Measurements from ENCODE around the gene FBXO4. TPM values are rescaled to one million over a fixed set of nuclear protein-coding genes. Genes with fewer than 3 reads are reported as not detected.
"Not testable (repeated sequence)": the region's sequence is repeated elsewhere in the genome, so short reads cannot be mapped to it uniquely, and the experiment has no call there.

FBXO4 gene
- total RNA-seq, 8 experiments from 2014 or later: 0.96 to 10.0 (median 2.8) TPM

DNA sequence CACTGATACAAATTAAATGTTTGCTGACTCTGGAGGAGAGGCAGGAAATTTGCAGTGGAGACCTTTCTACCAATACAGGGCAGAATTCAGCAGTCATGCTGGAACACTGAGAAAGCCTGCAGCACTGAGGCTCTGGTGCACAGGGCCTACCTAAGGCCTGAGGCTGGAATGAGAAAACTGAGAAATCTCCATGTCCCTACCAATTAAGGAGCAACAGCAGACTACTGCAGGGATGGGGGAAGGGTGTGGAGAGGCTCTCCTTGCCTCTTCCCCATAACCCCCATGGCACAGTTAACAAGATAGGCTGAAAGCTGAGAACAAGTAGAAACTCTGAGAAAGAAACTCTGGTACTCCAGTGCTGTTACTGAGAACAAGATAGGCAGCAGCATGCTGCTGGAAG is 10.5 kb downstream of the FBXO4 start:
- in situ Hi-C loops (cut with MboI; ENCODE audit: low pct_unique_long_range_greater_than_20kb in 2 of 9, low sequenced_read_pairs in 9 of 9, unreplicated experiment in 9 of 9): no loop called here
- Histone ChIP-seq H3K27ac (no peak overlapping the region), H3K4me1 (replicated peaks in 1 of 2) (no peaks in the 10 kb centered on the region), H3K4me3 (no peak overlapping the region)
- peak in 1 of 8 experiments; percentile 27 for ATAC-seq (replicated peaks in 6 of 8)

DNA sequence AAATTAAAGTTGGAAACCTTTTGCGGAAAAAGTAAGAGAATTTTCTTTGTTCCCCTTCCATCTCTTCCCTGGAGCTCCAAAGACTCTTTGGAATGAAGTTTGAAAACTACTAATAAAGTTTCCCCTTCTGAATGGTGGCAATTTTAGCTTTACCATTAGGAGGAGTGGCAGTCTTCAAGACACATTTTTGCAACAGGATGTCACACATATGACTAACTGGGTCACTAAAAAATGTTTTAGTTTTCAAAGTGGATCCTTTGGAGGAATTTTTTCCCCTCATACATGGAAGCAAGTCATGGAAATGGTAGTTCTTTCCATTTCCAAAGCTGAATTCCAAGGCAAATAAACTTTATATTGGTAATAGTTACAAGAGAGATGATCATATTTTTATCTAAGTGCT is 15.6 kb downstream of the FBXO4 start:
- Histone ChIP-seq H3K27ac (no peak overlapping the region), H3K4me1 (replicated peaks in 1 of 2) (no peaks in the 10 kb centered on the region), H3K4me3 (no peak overlapping the region)
- no peak for ATAC-seq (replicated peaks in 6 of 8)
- 83 to 100% (median 100%) methylated on average over 1 of the region's 1 CpG; no CpG with 5 or more reads in 4 of the 10 experiments for WGBS, 10 experiments
- in situ Hi-C loops (cut with MboI; ENCODE audit: low pct_unique_long_range_greater_than_20kb in 2 of 9, low sequenced_read_pairs in 9 of 9, unreplicated experiment in 9 of 9): no loop called here

DNA sequence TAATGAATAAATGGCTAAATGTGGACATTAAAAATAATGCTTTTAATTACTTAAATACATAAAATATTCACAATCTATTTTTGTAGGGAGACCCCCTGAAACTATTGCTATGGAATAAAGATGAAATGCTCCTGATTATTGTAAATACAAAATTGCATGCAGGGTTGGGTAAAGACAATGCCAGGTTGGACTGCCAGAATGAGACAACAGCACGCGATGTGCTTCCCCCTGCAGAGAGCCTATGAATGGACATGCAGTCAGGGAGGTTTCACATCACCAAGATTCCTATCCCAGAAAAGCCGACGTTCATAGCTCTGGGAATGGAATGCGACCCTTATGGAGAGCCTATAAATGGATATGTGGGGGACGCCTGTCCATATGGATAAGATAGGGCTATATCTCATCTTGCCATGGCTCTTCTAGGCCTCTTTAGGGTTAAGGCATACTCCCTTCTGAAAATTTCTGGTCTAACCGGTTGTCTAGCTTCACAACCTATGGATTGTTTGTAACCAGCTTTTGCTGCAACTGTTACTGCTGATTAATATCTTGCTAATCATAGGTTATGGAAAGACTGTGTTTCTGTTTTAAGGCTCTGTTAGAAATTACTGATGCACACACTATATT is 20.4 kb downstream of the FBXO4 start:
- 67 to 100% (median 93%) methylated on average over 1 to 6 of the region's 7 CpGs; no CpG with 5 or more reads in 2 of the 10 experiments for WGBS, 10 experiments
- in situ Hi-C loops (cut with MboI; ENCODE audit: low pct_unique_long_range_greater_than_20kb in 2 of 9, low sequenced_read_pairs in 9 of 9, unreplicated experiment in 9 of 9); H3K27ac ChIP-seq; ATAC-seq (replicated peaks in 6 of 8); H3K4me1 ChIP-seq (replicated peaks in 1 of 2); H3K4me3 ChIP-seq: not testable (repeated sequence)

DNA sequence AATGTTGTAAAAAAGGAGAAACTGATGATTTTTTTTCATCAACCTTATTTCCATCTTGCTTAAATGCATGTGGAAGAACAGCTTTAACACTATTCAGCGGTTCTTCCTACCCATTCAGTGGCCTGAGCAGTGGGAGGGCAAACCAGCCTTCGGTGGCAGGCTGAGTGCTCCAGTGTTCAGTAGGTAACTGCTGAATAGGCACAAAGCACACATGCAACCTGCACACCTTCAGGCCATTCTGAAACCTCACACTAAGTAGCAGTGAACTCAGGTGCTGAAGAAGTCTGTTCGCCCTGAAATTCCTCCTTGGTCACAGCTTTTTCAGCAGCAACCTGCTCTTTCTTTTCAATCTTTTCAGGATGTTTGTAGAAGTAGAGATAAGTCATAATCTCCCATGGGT is 26.1 kb downstream of the FBXO4 start:
- in situ Hi-C loops (cut with MboI; ENCODE audit: low pct_unique_long_range_greater_than_20kb in 2 of 9, low sequenced_read_pairs in 9 of 9, unreplicated experiment in 9 of 9): no loop called here
- H3K27ac ChIP-seq: no peak overlapping the region
- no peak overlapping the region for H3K4me3 ChIP-seq
- no peaks in the 10 kb centered on the region for H3K4me1 ChIP-seq (replicated peaks in 1 of 2)
- ATAC-seq (replicated peaks in 6 of 8): no peak
- 33 to 100% (median 72%) methylated on average over 1 to 3 of the region's 3 CpGs; no CpG with 5 or more reads in 5 of the 10 experiments for WGBS, 10 experiments

DNA sequence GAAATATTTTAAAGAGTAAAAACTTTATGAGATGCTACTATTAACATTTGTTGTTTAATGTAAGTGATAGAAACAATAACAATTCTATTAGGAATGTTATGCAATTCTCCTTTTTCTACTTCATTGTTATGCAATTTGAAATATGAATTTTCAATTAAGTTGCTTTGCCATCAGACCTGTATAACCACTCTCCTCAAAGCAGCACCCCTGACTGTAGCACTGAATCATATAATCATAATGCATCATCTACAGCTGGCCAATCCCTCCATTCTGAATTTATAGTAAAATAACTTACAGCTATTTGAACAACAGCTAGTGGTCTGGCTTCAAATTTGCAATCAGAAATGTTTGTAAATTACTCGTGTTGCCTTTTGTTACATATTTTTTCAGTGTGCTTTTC is 29.2 kb downstream of the FBXO4 start:
- Histone ChIP-seq H3K4me1 (replicated peaks in 1 of 2) (no peaks in the 10 kb centered on the region), H3K4me3 (no peak overlapping the region), H3K27ac (no peak overlapping the region)
- ATAC-seq (replicated peaks in 6 of 8): no peak
- in situ Hi-C loops (cut with MboI; ENCODE audit: low pct_unique_long_range_greater_than_20kb in 2 of 9, low sequenced_read_pairs in 9 of 9, unreplicated experiment in 9 of 9): no loop called here
- WGBS, 10 experiments: 0 to 100% (median 49%) methylated on average over 1 of the region's 1 CpG

DNA sequence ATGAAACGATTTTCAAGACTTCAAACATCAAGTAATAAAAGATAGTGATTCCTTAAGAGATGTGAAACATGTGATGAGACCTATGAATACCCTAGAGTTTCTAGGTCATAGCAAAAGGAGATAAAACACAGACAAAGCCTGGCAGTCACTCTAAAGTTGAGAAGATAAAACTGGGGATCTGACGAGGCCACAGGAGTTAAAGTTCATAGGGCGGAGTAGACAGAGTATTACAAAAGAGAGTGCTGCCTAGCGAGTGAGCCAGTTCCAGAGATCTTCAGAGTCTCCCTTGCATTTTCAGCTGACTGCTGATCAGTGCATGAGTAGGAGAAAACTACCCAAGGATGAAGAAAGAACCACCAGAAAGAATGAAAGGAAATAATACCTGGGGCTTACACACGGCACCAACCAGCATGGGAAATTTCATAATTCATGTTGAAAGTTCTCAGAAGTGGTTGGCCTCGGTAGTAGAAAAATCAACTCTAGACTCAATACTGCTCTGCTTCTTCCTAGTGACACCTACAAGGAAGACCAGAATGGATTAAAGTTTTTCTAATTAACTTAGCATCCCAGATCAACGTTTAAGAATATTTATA is 30.4 kb downstream of the FBXO4 start:
- no peaks in the 10 kb centered on the region for H3K4me1 ChIP-seq (replicated peaks in 1 of 2)
- H3K27ac ChIP-seq: no peak overlapping the region
- in situ Hi-C loops (cut with MboI; ENCODE audit: low pct_unique_long_range_greater_than_20kb in 2 of 9, low sequenced_read_pairs in 9 of 9, unreplicated experiment in 9 of 9): no loop called here
- no peak overlapping the region for H3K4me3 ChIP-seq
- WGBS, 10 experiments: 25 to 76% (median 58%) methylated on average over 1 to 7 of the region's 7 CpGs
- no peak for ATAC-seq (replicated peaks in 6 of 8)

DNA sequence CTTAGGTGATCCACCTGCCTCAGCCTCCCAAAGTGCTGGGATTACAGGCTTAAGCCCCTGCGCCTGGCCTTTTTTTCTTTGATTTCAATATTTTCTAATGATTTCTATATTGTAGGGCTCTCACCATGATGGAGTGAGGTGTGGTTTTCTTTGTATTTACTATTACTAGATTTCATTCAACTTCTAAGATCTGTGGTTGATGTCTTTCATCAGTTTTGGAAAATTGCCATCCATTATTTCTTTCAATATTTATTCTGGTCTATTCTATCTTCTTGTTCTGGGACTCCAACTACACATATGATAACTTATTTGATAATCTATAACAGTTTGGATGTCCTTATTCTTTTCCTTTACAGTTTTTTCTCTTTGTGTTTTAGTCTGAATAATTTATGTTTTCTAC is 31.9 kb downstream of the FBXO4 start:
- Histone ChIP-seq H3K27ac (no peak overlapping the region), H3K4me3 (no peak overlapping the region), H3K4me1 (replicated peaks in 1 of 2) (no peaks in the 10 kb centered on the region)
- no peak for ATAC-seq (replicated peaks in 6 of 8)
- in situ Hi-C loops (cut with MboI; ENCODE audit: low pct_unique_long_range_greater_than_20kb in 2 of 9, low sequenced_read_pairs in 9 of 9, unreplicated experiment in 9 of 9): no loop called here
- 80 to 100% (median 100%) methylated on average over 1 of the region's 1 CpG; no CpG with 5 or more reads in 5 of the 10 experiments for WGBS, 10 experiments

DNA sequence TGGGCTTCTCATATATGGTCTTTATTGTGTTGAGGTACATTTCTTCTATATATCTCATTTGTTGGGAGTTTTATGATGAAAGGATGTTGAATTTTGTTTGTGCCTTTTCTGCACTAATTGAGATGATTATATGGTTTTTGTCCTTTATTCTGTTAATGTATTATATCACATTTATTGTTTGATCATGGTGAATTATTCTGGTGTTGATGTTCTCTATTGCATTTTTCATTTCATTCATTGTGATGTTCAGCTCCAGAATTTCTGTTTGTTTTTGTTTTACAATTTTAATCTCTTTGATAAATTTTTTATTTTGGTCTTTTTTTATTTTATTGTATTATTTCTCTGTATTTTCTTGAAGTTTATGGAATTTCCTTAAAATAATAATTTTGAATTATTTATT is 35.4 kb downstream of the FBXO4 start:
- H3K27ac ChIP-seq: no peak overlapping the region
- no peak for ATAC-seq (replicated peaks in 6 of 8)
- in situ Hi-C loops (cut with MboI; ENCODE audit: low pct_unique_long_range_greater_than_20kb in 2 of 9, low sequenced_read_pairs in 9 of 9, unreplicated experiment in 9 of 9): no loop called here
- H3K4me1 ChIP-seq (replicated peaks in 1 of 2): no peaks in the 10 kb centered on the region
- no peak overlapping the region for H3K4me3 ChIP-seq

DNA sequence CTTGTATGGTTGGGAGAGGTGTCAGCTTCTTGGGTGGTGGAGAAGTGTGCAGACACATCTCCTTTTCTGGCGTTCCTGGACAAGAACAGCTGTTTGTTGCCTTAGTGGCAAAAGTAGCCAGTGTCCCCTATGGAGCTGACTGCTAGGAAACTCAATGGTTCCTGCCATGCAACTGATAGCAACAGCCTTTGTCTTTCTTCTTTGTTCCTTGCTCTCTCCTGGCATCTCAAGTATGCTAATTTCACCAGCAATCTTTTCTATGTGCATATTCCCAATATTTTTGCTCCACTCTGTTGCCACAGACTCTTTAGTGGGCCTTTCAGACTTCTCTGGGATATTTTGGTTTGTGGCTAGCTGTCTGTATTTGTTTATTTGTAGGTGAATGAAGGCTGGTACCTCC is 36.7 kb downstream of the FBXO4 start:
- Histone ChIP-seq H3K27ac (no peak overlapping the region), H3K4me1 (replicated peaks in 1 of 2) (no peaks in the 10 kb centered on the region), H3K4me3 (no peak overlapping the region)
- no peak for ATAC-seq (replicated peaks in 6 of 8)
- WGBS, 10 experiments: 0 to 78% (median 33%) methylated on average over 1 of the region's 1 CpG; no CpG with 5 or more reads in 5 of the 10 experiments
- in situ Hi-C loops (cut with MboI; ENCODE audit: low pct_unique_long_range_greater_than_20kb in 2 of 9, low sequenced_read_pairs in 9 of 9, unreplicated experiment in 9 of 9): no loop called here

DNA sequence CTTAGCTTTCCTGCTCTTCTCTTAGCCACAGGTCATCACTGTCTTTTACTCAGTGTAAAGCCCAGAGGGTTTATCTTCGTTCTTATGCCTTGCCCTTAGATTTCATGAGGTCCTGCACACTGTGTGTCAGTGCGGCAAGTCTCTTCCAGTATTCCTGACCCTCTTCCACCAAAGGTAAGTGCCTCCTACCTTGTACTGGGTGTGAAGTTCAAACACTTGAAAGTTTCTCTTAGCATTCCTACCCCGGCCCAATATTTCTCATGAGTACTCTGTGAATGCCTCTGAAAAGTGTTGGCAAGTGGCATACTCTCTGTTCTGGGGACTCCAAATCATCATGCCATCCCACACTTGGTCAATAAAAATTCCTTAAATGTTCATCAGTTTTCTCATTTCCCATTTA is 37.4 kb downstream of the FBXO4 start:
- Histone ChIP-seq H3K4me3 (no peak overlapping the region), H3K27ac (no peak overlapping the region), H3K4me1 (replicated peaks in 1 of 2) (no peaks in the 10 kb centered on the region)
- 47 to 100% (median 82%) methylated on average over 1 to 3 of the region's 3 CpGs; no CpG with 5 or more reads in 3 of the 10 experiments for WGBS, 10 experiments
- no peak for ATAC-seq (replicated peaks in 6 of 8)
- in situ Hi-C loops (cut with MboI; ENCODE audit: low pct_unique_long_range_greater_than_20kb in 2 of 9, low sequenced_read_pairs in 9 of 9, unreplicated experiment in 9 of 9): no loop called here

DNA sequence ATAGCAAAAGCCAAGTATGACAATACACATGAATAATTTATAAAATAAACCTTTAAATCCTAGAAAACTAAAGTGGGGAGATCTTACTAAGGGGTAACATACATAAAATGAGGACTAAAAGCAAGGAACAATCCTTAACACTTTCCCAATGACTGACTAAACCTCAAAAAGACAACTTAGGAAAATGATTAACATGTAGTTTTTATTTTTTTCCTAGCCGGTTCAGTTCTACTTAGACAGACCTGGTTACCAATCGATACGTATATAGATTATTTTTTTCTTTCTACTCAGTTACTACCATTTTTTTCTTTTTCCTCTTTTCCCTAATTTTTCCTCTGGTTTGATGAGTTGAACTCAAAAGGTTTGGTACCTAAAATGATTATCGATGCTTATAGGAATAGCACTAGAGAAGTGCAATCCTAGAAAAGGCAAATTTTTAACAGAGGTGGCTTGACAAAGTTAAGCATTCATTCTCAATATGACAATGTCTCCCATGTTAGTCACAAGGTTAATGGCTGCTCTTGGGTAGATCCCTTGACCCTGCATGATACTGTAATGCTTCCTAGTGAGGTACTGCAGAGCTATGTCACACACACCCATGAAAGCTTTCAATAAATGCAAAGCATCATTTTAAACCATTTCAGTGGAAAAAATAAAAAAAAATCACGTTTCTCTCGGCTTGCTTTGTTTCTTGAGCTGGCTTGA is 41.5 kb downstream of the FBXO4 start:
- ATAC-seq (replicated peaks in 6 of 8): no peak
- Histone ChIP-seq H3K4me3 (no peak overlapping the region), H3K4me1 (replicated peaks in 1 of 2) (no peaks in the 10 kb centered on the region), H3K27ac (no peak overlapping the region)
- in situ Hi-C loops (cut with MboI; ENCODE audit: low pct_unique_long_range_greater_than_20kb in 2 of 9, low sequenced_read_pairs in 9 of 9, unreplicated experiment in 9 of 9): no loop called here
- 0 to 90% (median 83%) methylated on average over 2 to 6 of the region's 6 CpGs for WGBS, 10 experiments

DNA sequence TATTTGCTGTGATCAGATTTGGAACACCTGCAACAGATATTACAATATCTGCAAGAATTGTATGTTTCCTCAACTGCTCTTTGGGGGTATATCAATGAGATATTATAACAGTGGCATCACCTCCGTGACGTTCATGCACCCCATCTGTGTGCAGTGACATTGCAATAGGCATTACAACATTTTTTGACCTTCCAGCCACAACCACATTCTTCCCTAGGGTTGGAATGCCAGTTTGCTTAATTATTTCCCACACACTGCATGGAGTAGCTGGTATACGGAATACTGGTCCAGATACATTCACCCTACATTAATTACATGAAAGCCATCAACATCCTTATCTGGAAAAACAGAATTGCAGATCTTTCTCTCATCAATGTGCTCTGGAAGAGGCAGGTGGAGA is 42.3 kb downstream of the FBXO4 start:
- WGBS, 10 experiments: 35 to 100% (median 94%) methylated on average over 1 to 3 of the region's 3 CpGs; no CpG with 5 or more reads in 4 of the 10 experiments
- no peak overlapping the region for H3K27ac ChIP-seq
- no peaks in the 10 kb centered on the region for H3K4me1 ChIP-seq (replicated peaks in 1 of 2)
- in situ Hi-C loops (cut with MboI; ENCODE audit: low pct_unique_long_range_greater_than_20kb in 2 of 9, low sequenced_read_pairs in 9 of 9, unreplicated experiment in 9 of 9): no loop called here
- H3K4me3 ChIP-seq: no peak overlapping the region
- ATAC-seq (replicated peaks in 6 of 8): no peak

DNA sequence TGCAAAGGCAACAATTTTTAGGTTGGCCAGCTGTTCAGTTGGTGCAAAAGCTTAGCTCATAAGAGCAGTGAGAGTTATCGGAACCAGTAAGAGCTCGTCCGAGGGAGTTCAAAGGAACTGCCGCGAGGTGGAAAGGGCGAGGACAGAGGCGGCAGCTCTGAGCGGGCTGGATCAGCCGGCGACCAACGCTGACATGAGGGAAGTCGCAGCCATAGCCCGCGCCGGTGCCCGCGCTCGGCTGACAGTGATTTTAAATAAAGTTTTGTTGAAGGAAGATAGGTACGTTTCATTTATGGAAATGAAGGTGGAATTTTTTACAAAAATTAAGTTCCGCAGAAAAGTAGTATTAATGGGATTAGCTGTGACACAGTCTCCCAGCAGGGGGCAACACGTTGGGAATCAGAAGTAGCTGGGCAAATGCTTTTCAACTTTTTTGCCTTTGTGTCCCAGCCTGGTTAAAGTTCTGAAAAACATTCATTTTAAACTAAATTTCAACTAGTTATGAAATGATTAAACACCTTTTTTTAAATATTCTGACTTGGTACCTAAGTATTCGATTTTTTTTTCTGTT is 43.2 kb downstream of the FBXO4 start:
- Histone ChIP-seq H3K27ac (no peak overlapping the region), H3K4me1 (replicated peaks in 1 of 2) (no peaks in the 10 kb centered on the region), H3K4me3 (no peak overlapping the region)
- ATAC-seq (replicated peaks in 6 of 8): no peak
- in situ Hi-C loops (cut with MboI; ENCODE audit: low pct_unique_long_range_greater_than_20kb in 2 of 9, low sequenced_read_pairs in 9 of 9, unreplicated experiment in 9 of 9): no loop called here
- 60 to 96% (median 92%) methylated on average over 8 to 22 of the region's 22 CpGs for WGBS, 10 experiments

Data from motor neuron (in vitro differentiated cells).